Epithelial cell of esophagus (primary cell): Measurements from ENCODE around the gene SHISA7.

Source experiments
- DNase-seq: peaks from one replicate; pipeline ENCODE4 v3.0.0; 2010; ENCODE audit warnings: low read depth
- H3K4me3 ChIP-seq: 2 replicates; pipeline ENCODE4 v1.5.1; 2011; ENCODE audit warnings: mild to moderate bottlenecking, low read length, control low read depth
- TF ChIP-seq, protein P1 (sequence below): IDR thresholded peaks from 2 replicates; pipeline ENCODE4 v1.5.1; 2011; ENCODE audit warnings: low read depth, mild to moderate bottlenecking, low read length, control low read depth, inconsistent platforms; ENCODE audit not compliant: insufficient read depth; ENCODE audit errors: missing control alignments

The SHISA7 gene

DNA sequence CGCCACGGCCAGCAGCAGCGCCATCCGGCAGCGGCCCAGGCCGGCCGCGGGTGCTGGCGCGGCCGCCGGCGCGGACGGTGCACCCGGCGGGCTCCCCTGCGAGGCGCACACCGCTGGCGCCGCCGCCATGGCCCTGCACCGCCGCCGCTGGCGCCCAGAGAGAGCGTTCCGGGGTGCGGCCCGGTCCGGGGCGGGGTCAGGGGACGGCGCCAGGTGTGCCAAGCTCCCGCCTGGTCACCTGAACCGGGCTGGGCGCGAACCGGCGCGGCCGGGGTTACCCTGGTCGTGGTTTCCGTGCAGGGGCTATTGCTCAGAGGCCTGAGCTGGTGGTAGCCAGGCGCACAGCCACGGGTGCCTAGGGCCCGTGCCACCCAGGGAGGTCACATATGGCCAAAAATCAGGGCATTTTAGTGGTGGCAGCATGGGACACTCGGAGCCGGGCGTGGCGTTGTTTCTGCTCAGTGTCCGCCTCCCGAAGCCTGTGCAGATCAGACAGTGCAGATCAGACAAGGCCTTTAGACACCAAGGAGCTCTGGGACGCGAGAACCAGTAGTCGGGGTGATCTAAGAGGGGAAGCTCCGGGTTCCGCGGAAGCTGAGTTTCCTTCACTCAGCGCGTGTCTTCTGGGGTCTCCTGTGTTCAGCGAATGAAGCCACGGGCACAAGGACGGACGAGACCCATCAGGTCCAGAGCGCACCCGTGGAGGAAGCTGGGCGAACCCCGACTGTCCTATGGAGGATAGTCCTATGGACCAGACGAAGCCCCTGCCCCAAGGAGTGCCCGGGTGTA is 58.8 kb downstream of the SHISA7 start, which contains the start of gene TMEM238:
Gene TMEM238 (minus strand): TSS at position 162 of the 789 bp plus-strand sequence. CDS start 33 bp downstream, at position 129.
- peak within 1 kb of the TSS; percentile 99 for H3K4me3 ChIP-seq
- DNase-seq: no peak
- TF ChIP-seq, protein P1, sequence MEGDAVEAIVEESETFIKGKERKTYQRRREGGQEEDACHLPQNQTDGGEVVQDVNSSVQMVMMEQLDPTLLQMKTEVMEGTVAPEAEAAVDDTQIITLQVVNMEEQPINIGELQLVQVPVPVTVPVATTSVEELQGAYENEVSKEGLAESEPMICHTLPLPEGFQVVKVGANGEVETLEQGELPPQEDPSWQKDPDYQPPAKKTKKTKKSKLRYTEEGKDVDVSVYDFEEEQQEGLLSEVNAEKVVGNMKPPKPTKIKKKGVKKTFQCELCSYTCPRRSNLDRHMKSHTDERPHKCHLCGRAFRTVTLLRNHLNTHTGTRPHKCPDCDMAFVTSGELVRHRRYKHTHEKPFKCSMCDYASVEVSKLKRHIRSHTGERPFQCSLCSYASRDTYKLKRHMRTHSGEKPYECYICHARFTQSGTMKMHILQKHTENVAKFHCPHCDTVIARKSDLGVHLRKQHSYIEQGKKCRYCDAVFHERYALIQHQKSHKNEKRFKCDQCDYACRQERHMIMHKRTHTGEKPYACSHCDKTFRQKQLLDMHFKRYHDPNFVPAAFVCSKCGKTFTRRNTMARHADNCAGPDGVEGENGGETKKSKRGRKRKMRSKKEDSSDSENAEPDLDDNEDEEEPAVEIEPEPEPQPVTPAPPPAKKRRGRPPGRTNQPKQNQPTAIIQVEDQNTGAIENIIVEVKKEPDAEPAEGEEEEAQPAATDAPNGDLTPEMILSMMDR: no peak

GRCh38 chr19:55383279-55384130 is 59.6 kb downstream of the SHISA7 start:
- DNase-seq: peak; percentile 82
- TF ChIP-seq, protein P1: no peak
- peak overlapping the region; percentile 62 for H3K4me3 ChIP-seq

- TF ChIP-seq, protein P1: no peak
- DNase-seq: no peak
- H3K4me3 ChIP-seq: peak overlapping the region; percentile 62
Measured at GRCh38 chr19:55382522-55383054, 60.5 kb downstream of the SHISA7 start.

GRCh38 chr19:55382013-55382412 is 61.1 kb downstream of the SHISA7 start:
- no peak for DNase-seq
- no peak overlapping the region for H3K4me3 ChIP-seq
- TF ChIP-seq, protein P1: no peak

GRCh38 chr19:55379174-55379573 is 63.9 kb downstream of the SHISA7 start:
- TF ChIP-seq, protein P1: no peak
- no peak overlapping the region for H3K4me3 ChIP-seq

More at GRCh38 chr19:55379174-55379573, 63.9 kb downstream of the SHISA7 start:
- DNase-seq: no peak
